ENCODE measurements around the gene ALDH9A1.
A peak's percentile ranks its signal among the peaks of the same experiment; 100 is the strongest.
"Not testable (repeated sequence)": the region's sequence is repeated elsewhere in the genome, so short reads cannot be mapped to it uniquely, and the experiment has no call there.

The ALDH9A1 gene

DNA sequence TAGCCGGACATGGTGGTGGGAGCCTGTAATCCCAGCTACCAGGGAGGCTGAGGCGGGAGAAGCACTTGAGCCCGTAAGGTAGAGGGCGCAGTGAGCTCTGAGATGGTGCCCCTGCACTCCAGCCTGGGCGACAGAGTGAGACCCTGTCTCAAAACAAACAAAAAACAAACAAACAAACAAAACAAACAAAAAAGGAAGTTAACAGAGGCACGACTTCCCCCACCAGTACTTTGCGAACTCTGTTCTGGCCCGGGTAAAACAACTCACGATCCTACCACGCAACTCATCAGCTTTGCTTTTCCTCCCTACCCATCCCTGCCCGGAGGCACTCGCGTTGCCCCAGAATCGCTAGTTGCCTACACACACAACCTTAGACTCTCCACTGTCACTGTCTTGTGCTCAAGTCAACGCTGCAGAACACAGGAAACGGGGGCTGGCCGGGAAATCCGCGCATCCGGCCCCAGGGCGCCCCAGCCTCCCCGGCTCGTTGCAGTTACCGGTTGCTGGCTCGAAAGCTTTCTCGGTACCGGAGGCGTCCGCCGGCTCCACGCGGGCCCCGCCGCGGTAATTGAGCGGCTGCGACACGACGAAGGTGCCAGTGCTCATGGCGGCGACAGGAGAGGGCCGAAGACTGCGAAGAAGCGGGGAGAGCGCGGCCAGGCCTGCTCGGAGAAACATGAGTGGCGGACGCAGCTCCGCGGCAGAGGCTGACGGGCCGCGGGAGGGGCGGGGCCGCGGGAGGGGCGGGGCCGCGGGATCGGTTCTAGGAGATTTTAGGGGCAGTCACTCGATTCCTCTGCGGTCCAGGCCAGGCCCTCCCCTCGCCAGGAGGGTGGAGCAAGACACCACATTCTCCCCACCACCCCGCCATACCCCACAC, at the start of gene ALDH9A1:
ALDH9A1 (minus strand) TSS at position 682 of the 880 bp plus-strand sequence; CDS start at position 678, 4 bp downstream.
- peak; percentile 81 to 88 for DNase-seq (ENCODE audit: low read depth in 2 of 2)

DNA sequence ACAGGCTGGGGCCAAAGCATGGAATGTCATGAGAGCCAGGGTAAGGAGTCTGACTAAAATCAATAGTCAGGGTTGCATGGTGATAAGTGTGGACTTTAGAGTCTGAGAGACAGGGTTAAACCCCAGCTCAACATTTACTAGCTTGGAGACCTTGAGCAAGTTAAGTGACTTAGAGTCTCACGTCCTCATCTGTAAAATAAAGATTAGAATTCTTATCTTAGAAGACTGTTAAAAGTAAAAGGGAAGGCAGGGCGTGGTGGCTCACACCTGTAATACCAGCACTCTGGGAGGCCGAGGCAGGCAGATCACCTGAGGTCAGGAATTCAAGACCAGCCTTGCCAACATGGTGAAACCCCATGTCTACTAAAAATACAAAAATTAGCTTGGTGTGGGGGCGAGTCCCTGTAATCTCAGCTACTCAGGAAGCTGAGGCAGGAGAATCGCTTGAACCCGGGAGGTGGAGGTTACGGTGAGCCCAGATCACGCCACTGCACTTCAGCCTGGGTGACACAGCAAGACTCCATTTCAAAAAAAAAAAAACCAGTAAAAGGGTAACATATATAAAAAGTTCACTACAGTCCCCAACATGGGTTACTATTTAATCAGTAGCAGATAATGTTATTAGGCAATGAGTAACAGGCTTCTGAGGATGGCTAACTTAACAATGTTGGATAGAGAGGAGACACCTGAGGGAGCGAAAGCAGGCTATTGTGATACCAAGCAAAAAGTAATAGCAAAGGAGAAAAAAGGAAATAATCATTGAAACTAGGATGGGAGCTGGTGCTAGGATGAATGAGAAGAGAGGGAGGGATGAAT, 49.5 kb upstream of the ALDH9A1 start:
- no peak for DNase-seq (ENCODE audit: low read depth in 2 of 2)

DNA sequence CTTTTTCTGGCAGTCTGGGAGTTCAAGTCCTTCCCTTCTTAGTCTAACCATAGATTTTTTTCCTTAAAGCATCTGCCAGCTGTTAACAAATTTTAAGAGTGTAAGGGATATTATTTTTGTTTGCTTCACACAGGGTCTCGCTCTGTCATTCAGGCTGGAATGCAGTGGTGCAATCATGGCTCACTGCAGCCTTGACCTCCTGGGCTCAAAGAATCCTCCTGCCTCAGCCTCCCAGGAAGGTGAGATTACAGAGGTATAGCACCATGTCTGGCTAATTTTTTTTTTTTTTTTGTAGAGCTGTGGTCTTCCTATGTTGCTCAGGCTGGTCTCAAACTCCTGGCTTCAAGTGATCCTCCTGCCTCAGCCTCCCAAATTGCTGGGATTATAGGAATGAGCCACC, 46.6 kb upstream of the ALDH9A1 start:
- not testable (repeated sequence) for DNase-seq (ENCODE audit: low read depth in 2 of 2)

DNA sequence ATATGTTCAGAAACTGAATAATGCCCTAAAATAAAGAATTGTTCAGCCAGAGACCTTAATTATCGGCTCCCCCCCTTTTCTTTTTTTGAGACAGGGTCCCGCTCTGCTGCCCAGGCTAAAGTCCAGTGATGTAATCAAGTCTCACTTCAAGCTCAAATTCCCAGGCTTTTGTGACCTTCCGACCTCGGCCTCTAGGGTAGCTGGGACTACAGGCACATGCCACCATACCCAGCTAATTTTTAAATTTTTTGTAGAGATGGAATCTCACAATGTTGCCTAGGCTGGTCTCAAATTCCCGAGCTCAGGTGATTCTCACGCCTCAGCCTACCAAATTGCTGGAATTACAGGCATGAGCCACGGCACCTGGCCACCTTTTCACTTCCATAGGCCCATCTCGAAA, 43.8 kb upstream of the ALDH9A1 start:
- no peak for DNase-seq (ENCODE audit: low read depth in 2 of 2)

DNA sequence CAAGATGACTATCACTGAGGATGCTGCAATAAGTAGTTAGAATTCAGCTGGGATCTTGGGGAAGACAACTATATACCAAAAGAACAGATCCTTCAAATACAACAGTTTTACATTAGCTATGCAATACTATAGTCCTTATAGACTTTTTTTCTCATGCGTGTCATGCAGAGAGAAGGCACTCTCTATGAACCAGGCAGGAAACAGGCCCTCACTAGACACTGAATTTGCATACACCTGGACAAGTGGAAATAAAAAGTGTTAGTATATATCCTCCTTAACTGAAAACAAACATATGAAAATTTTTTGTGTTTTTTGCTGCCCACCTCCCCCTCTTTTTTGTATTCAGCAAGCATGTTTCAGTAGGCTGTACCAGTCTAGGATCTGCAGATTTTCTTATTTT, 40.4 kb upstream of the ALDH9A1 start:
- DNase-seq (ENCODE audit: low read depth in 2 of 2): no peak

DNA sequence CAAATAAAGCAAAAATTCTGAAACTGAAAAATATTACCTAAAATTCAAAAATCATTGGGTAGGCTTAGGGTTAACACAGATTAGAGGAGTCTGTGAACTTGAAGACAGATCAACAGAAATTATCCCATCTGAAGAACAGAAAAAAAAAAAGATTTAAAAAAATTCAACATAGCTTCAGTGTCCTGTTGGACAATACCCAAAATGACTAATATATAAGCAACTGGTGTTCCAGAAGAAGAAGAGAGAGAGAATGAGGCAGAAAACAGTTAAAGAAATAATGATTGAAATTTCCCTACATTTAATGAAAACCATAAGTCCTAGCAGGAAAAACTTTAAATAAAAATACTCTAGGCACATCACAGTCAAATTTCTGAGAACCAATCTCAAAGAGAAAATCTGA, 38.8 kb upstream of the ALDH9A1 start:
- DNase-seq (ENCODE audit: low read depth in 2 of 2): no peak

DNA sequence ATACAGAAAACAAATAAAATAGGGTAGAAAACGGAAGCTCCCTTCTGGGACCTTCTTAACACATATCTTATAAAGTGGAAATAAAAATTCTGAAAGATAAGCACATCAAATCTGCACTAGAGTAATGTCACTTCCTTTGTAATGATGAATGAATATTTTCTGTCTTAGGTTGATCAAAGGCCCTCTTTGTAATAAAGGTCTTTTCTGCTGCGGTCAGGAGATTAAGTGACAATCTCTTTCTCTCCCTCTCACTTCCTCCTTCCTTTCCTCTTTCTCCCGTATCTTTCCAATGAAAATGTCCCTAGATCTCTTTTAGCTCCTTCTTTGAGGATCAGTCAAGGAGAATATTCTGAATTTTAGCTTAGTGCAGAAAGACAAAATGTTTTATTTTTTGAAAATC, 36.5 kb upstream of the ALDH9A1 start:
- DNase-seq (ENCODE audit: low read depth in 2 of 2): no peak

DNA sequence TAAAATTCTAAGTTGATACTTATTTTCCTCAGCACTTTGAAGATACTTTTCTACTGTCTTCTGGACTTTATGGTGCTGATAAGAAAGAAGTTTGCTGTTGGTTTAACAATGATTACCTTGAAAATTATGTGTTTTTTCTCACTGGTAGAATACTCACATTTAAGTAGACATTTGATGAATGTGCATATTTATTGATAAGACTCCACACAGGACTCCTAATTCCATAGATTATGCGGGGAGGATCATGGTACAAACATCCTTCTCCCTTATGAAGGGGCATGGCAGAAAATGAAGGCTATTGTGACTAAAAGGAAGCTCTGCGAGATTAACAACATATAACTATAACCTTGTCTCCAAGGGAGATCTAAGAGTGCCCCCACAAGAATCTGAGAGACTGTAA, 28.5 kb upstream of the ALDH9A1 start:
- DNase-seq (ENCODE audit: low read depth in 2 of 2): no peak

DNA sequence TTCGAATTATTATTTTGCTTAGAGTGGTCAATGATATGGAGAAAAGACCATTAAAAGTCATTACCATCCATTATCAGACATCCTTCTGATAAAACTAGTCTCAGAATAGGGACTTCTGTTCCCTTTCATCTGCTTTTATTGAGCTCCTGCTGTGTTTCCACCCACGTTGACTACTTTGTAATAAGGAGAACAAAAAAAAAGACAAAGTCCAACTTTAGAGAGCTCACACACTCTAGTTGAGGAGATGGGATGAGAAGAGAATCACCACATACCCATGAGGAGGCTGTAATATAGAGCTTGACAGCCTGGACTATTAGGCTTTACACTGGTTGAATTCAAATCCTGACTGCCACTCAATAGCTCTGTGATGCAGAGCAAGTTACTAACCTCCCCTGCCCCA, 27.8 kb upstream of the ALDH9A1 start:
- no peak for DNase-seq (ENCODE audit: low read depth in 2 of 2)

DNA sequence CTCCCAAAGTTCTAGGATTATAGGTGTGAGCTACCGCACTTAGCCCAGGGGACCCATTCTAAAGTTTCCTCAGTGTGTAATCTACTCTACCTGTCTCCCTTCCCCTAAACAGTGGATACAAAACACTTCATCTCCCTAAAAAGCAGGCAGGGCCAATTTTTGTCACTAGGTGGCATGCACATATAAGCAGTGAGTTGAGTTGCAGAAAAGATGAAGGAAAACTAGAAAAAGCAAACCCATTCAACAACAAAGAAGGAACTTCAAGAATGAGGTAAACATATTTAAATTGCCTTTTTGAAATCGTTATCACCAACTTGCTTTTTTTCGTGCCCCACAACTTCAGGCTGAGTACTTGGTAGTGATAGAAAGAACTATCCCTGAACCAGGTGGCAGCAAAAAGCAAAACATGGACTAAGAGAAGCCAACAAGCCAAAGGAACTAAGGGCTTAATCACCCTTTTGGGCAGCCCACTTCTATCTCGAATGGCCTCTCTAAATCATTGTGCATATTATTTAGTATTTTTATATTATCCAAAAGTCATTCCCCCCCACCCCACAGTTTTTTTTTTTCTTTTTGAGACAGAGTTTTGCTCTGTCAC, 19.7 kb upstream of the ALDH9A1 start:
- no peak for DNase-seq (ENCODE audit: low read depth in 2 of 2)

DNA sequence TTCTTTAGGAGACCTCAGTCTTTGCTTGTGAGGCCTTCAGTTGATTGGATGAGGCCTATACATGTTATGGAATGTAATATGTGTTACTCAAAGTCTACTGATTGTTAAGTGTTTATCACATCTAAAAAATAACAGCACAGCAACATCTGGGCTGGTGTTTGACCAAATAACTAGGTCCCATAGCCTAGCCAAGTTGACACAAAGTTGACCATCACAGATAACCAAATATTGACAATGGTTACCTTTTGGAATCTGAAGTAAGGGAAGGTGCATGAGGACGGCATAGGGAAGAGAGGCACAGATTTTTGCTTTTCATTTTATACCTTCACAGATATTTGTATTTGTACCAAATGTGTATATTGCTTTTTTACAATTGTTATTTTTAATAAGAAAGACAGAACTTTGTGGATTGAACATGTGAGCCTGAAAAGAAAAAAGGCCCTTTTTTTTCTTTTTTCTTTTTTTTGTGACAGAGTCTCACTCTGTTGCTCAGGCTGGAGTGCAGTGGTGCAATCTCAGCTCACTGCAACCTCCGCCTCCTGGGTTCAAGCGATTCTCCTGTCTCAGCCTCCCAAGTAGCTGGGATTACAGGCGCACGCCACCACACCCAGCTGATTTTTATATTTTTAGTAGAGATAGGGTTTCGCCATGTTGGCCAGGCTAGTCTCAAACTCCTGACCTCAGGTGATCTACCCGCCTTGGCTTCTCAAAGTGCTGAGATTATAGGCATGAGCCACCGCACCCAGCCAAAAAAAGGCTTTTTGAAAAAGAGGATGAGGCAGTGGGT, 18.1 kb upstream of the ALDH9A1 start:
- DNase-seq (ENCODE audit: low read depth in 2 of 2): not testable (repeated sequence)

DNA sequence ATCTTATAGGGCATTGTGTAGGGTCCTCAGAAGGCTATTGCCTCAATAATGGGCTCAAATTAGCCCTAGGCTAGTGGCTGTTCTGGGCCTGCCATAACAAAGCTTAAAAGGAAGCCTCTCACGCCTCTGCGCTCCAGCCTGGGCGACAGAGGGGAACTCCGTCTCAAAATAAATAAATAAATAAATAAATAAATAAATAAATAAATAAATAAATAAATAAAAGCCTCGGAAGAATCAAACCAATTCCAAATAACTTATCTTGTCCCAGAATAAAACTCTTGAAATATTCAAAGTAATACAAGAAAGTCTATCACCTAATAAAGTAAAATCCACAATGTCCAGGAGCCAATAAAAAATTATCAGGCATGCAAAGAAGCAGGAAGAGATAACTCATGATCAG, 14.4 kb upstream of the ALDH9A1 start:
- no peak for DNase-seq (ENCODE audit: low read depth in 2 of 2)

DNA sequence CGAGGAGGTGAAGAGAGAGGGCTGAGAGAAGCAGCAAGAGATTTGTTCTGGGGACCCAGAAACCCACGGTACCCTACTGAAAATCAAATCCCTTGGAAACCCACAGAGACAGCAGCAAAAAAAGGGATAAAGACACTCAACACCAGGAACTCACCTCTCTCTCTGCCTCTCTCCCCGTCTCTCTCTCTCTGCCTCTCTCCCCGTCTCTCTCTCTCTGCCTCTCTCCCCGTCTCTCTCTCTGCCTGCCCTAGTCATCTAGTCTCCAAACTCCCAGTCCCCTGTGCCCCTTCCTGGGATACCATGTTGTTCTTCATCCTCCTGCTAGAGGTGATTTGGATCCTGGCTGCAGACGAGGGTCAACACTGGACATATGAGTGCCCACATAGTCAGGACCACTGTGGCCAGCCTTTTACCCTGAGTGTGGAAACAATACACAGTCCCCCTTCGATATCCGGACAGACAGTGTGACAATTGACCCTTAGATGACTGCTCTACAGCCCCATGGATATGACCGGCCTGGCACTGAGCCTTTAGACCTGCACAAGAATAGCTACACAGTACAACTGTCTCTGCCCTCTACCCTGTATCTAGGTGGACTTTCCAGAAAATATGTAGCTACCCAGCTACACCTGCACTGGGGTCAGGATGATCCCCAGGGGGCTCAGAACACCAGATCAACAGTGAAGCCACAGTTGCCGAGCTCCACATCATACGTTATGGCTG, 9.8 kb upstream of the ALDH9A1 start:
- no peak for DNase-seq (ENCODE audit: low read depth in 2 of 2)

DNA sequence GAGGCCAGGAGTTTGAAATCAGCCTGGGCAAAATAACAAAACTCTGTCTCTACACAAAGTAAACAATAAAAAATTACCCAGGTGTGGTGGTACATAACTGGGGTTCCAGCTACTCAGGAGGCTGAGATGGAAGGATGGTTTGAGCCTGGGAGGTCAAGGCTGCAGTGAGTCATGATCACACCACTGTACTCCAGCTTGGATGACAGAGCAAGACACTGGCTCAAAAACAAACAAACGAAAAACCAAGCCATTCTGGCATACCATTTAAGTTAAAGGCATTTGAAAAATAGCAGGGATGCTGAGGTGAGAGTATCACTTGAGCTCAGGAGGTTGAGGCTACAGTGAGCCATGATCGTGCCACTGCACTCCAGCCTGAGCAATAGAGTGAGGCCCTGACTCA, 5.3 kb upstream of the ALDH9A1 start:
- no peak for DNase-seq (ENCODE audit: low read depth in 2 of 2)

DNA sequence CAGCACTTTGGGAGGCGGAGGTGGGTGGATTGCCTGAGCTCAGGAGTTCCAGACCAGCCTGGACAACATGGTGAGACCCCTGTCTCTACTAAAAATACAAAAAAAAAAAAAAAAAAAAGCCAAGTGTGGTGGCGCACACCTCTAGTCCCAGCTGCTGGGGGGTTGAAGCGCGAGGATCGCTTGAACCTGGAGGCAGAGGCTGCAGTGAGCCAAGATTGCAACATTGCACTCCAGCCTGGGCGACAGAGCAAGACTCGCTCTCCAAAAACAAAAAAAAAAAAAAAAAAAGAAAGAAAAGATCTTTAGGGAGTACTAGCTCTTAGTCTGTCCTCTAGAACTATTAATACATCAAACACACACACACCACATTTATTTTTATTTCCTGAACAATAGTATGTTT, 3.6 kb upstream of the ALDH9A1 start:
- DNase-seq (ENCODE audit: low read depth in 2 of 2): not testable (repeated sequence)

DNA sequence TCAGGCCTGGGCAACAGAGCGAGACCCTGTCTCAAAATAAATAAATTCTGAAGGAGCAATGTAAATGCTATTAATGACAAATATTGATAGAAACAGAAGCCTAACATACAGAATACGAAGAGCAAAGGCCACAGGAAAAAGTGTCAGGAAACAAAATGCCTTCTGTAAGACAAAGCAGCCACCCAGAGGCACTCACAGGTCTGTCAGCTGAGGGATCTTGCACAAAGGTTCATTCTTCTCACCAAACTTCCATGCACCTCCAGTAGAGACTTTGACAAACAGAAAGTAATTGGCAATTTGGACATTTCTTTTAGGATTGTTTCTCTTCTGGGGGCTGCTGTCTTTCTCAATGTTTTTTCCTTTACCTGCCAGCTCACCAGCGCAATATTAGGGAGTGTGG, 1.2 kb upstream of the ALDH9A1 start:
- DNase-seq (ENCODE audit: low read depth in 2 of 2): no peak

DNA sequence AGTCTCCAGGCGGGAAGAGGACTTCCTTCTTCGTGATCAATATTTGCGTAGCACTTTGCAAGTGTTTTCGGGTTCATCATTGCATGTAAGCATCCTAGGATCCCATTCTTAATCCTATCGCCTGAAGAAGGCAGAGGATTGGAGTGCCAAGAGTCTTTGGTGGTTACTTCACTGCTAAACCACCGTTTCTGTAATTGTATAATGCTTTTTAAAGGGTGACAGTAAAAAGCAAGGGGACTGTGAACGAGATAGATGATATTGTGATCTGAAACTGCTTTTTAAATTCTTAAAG, 345 bp upstream of the ALDH9A1 start:
- DNase-seq (ENCODE audit: low read depth in 2 of 2): no peak

DNA sequence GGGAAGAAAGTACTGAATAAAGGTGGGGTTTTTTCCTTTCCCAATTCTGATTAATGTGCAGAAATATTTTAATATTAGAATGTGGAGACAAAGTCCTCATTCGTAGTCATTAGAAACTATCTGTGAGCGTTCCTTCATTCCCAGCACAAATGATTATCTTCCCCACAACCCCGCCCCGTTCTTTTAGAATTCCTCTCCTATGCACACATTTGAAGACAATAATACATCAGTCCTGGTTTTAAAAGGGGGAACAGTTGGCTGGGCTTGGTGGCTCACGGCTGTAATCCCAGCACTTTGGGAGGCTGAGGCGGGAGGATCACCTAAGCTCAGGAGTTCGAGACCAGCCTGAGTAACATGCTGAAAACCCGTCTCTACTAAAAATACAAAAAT, 876 bp downstream of the ALDH9A1 start:
- no peak for DNase-seq (ENCODE audit: low read depth in 2 of 2)

DNA sequence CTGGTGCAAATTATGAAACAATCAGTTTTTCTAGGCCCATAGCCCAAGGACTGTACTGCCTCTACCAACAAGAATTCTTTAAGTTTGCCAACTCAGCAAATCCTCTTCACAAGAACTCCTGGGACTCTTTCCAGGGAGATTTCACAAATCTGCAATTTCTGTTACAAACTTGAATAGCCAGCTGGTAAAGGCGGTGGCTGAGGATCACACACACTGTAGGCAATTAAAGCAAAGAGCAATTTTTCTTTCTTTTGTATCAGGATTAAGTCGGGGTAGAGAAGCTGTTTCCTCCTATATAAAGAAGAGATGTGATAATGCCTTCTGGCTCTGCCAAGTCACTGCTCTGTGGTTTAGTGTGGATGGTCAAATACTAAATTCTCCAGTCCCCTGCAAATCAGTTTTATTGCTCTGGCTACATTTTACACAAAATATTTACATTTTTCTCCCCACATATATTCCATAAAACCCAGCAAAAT, 1.7 kb downstream of the ALDH9A1 start:
- no peak for DNase-seq (ENCODE audit: low read depth in 2 of 2)

DNA sequence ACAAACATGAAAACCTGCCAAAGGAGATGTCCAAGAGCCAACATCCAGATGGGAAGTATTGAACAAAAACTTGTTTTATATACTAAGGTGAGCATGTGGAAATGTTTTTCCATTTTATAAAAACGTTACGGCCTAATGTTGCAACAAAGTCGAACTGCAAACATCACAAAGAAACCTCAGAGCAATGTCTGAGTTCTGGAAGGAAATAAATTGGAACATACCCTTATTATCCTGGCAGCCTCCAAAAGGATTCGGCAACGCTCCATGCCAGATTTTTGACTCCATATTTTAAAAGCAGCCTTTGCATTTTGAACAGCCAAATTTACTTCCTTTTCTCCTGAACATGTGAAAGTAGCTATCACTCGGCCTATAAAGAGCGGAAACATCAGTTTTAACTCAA, 3.3 kb downstream of the ALDH9A1 start:
- no peak for DNase-seq (ENCODE audit: low read depth in 2 of 2)

DNA sequence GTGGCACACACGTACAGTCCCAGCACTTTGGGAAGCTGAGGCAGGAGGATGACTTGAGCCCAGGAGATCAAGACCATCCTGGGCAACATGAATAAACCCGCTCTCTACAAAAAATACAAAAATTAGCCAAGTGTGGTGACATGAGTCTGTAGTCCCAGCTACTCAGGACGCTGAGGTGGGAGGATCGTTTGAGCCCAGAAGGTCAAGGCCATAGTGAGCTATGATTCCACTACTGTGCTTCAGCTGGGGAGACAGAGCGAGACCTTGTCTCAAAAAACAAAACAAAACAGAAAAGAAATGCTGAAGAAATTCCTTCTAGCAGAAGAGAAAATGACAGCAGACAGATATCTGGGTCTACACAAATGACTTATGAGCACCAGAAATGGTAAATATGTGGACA, 10.3 kb downstream of the ALDH9A1 start:
- no peak for DNase-seq (ENCODE audit: low read depth in 2 of 2)

Data from stimulated activated CD8-positive, alpha-beta memory T cell treated with anti-CD3 and anti-CD28 coated beads, Interleukin-15, amount 100 ng/mL, for 48 hours (primary cell).